ENCODE measurements around the gene TRA2A.

GRCh38 chr7:23490357-23491135 lies 41.2 kb downstream of the TRA2A start:
- TF ChIP-seq CTCF (IDR thresholded peaks at IDR 0.05): no peak
- TF ChIP-seq NR3C1 (IDR thresholded peaks at IDR 0.05): no peak
- no peak for TF ChIP-seq POLR2A (IDR thresholded peaks at IDR 0.05; ENCODE audit: low read length)
- TF ChIP-seq RFX5 (IDR thresholded peaks at IDR 0.05): no peak
- TF ChIP-seq ELK1 (IDR thresholded peaks at IDR 0.05; ENCODE audit: low read depth, low read length): no peak
- no peak for TF ChIP-seq JUN (IDR thresholded peaks at IDR 0.05)
- no peak for TF ChIP-seq SREBF2 (IDR thresholded peaks at IDR 0.05)
- TF ChIP-seq CHD4 (IDR thresholded peaks at IDR 0.05; ENCODE audit: borderline replicate concordance): no peak
- TF ChIP-seq, protein P1, sequence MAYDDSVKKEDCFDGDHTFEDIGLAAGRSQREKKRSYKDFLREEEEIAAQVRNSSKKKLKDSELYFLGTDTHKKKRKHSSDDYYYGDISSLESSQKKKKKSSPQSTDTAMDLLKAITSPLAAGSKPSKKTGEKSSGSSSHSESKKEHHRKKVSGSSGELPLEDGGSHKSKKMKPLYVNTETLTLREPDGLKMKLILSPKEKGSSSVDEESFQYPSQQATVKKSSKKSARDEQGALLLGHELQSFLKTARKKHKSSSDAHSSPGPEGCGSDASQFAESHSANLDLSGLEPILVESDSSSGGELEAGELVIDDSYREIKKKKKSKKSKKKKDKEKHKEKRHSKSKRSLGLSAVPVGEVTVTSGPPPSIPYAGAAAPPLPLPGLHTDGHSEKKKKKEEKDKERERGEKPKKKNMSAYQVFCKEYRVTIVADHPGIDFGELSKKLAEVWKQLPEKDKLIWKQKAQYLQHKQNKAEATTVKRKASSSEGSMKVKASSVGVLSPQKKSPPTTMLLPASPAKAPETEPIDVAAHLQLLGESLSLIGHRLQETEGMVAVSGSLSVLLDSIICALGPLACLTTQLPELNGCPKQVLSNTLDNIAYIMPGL (CRISPR knock-in tag; IDR thresholded peaks at IDR 0.05; ENCODE audit: borderline replicate concordance): no peak
